Esophagus muscularis mucosa (tissue), 4 donors: Measurements from ENCODE around the gene SLCO4A1. TPM values are rescaled to one million over a fixed set of nuclear protein-coding genes. Genes with fewer than 3 reads are reported as not detected.

Experiments
- DNase-seq: peaks from one replicate; pipeline ENCODE4 v3.0.0-alpha.2; 2017; ENCODE audit errors: extremely low spot score
- H3K27ac ChIP-seq, 4 donors: fragments of 200-600 bp; sonication (generic); replicated peaks in 1 of 4; 1 replicate in 3 of 4; 2 replicates in 1 of 4; pipeline ENCODE4 v1.5.1; 2016 to 2019; ENCODE audit warnings: mild to moderate bottlenecking in 1 of 4
- H3K27me3 ChIP-seq, 4 donors: fragments of 200-600 bp; sonication (generic); one replicate each; pipeline versions ENCODE4 v1.5.1 to v1.6.0; 2016 to 2019
- H3K36me3 ChIP-seq, 4 donors: fragments of 200-600 bp; sonication (generic); one replicate each; pipeline ENCODE4 v1.5.1; 2016 to 2019
- H3K4me1 ChIP-seq, 4 donors: fragments of 200-600 bp; sonication (generic); one replicate each; pipeline ENCODE4 v1.5.1; 2016 to 2019
- H3K4me3 ChIP-seq, 4 donors: fragments of 200-600 bp; sonication (generic); 1 replicate in 2 of 4; 2 replicates in 2 of 4; pipeline ENCODE4 v1.5.1; 2016 to 2019; ENCODE audit warnings: mild to moderate bottlenecking in 4 of 4, moderate library complexity in 1 of 4
- H3K9me3 ChIP-seq, 4 donors: fragments of 200-600 bp; sonication (generic); 1 replicate in 3 of 4; 2 replicates in 1 of 4; pipeline ENCODE4 v1.5.1; 2016 to 2019
- CTCF ChIP-seq, 3 experiments: fragments of 200-600 bp in 2 of 3; fragments of 450-650 bp in 1 of 3; sonication (generic) in 2 of 3; IDR thresholded peaks; one replicate each; pipeline ENCODE4 v1.5.1; 2017 to 2019; ENCODE audit warnings: antibody characterized with exemption in 3 of 3, mild to moderate bottlenecking in 2 of 3, moderate library complexity in 1 of 3
- EP300 ChIP-seq: sonication (generic); formaldehyde crosslinking; IDR thresholded peaks from one replicate; pipeline ENCODE4 v1.6.1; 2017; ENCODE audit warnings: antibody characterized with exemption
- POLR2A ChIP-seq: fragments of 450-650 bp; IDR thresholded peaks from one replicate; pipeline ENCODE4 v1.6.1; 2017; ENCODE audit warnings: antibody characterized with exemption, moderate library complexity, mild to moderate bottlenecking, low read depth
- POLR2AphosphoS5 ChIP-seq, 2 donors: sonication (generic); formaldehyde crosslinking; IDR thresholded peaks; one replicate each; pipeline ENCODE4 v1.6.1; 2017; ENCODE audit warnings: antibody characterized with exemption in 2 of 2
- WGBS: methylation state at CpG from one replicate; pipeline ENCODE4 v1.1.5; 2018; 5-methylcytosine and 5-hydroxymethylcytosine counted together
- intact Hi-C: fragments of 100-400 bp; cut with DNase I; formaldehyde crosslinking; loops from one replicate; pipeline ENCODE4 v1.15.1; 2023
- total RNA-seq, 4 donors: library from RNA; depleted of rRNA; stranded (reverse); fragments of >200 nt; gene quantifications; one replicate each; pipeline versions ENCODE4 v1.1.0 to v1.2.1, GENCODE V29; 2016

SLCO4A1 gene
- 10 to 100 TPM in 3 of 4 donors, 1 to 10 TPM in 1; 10.0 to 42.4 (median 30.1) TPM for total RNA-seq

- peaks cover 0 to 16% (median 1%) of the 10 kb centered on the region in 4 donors for H3K36me3 ChIP-seq
- WGBS: 0% methylated on average over 7 of the region's 82 CpGs
- peaks cover 0 to 90% (median 21%) of the 10 kb centered on the region in 4 donors for H3K27me3 ChIP-seq
- peak within 1 kb of the TSS; percentile 44 to 75 (median 72) for H3K27ac ChIP-seq
- intact Hi-C loops: no loop called here
- H3K4me3 ChIP-seq: peak within 1 kb of the TSS; percentile 56 to 63 (median 62)
- TF ChIP-seq POLR2AphosphoS5 (IDR thresholded peaks at IDR 0.05) (peak; percentile 79 to 85), CTCF (IDR thresholded peaks at IDR 0.05) (no peak), POLR2A (peak; percentile 36), EP300 (no peak)
- H3K4me1 ChIP-seq: peaks cover 26 to 49% (median 44%) of the 10 kb centered on the region in 4 donors
- no peaks in the 10 kb centered on the region for H3K9me3 ChIP-seq
- DNase-seq: no peak
Observed at GRCh38 chr20:62642051-62642665, at the start of gene SLCO4A1. TSS of gene SLCO4A1 (plus strand) at chr20:62642503. CDS start at chr20:62656455, 13,952 bp downstream.

GRCh38 chr20:62592506-62593177, 49.7 kb upstream of the SLCO4A1 start:
- TF ChIP-seq POLR2A: no peak
- Histone ChIP-seq H3K36me3 (no peaks in the 10 kb centered on the region), H3K9me3 (no peaks in the 10 kb centered on the region), H3K4me1 (peaks cover 0 to 31% (median 19%) of the 10 kb centered on the region in 4 donors), H3K27ac (no peak overlapping the region), H3K4me3 (no peak overlapping the region), H3K27me3 (peaks cover 0 to 100% (median 23%) of the 10 kb centered on the region in 4 donors)
- 86% methylated on average over 10 of the region's 11 CpGs for WGBS
- DNase-seq: no peak
- intact Hi-C loops: no loop called here

- Histone ChIP-seq H3K36me3 (no peaks in the 10 kb centered on the region), H3K27me3 (peaks cover 0 to 100% (median 18%) of the 10 kb centered on the region in 4 donors), H3K4me3 (no peak overlapping the region), H3K4me1 (peaks cover 0 to 29% (median 19%) of the 10 kb centered on the region in 4 donors), H3K27ac (no peak overlapping the region), H3K9me3 (no peaks in the 10 kb centered on the region)
- WGBS: 82% methylated on average over 3 of the region's 3 CpGs
- no peak for DNase-seq
- intact Hi-C loops: no loop called here
- TF ChIP-seq EP300: no peak
- no peak for TF ChIP-seq POLR2AphosphoS5 (IDR thresholded peaks at IDR 0.05)
- TF ChIP-seq POLR2A: no peak
- no peak for TF ChIP-seq CTCF (IDR thresholded peaks at IDR 0.05)
Observed at GRCh38 chr20:62593616-62594015, 48.7 kb upstream of the SLCO4A1 start.

GRCh38 chr20:62595069-62595468, 47.2 kb upstream of the SLCO4A1 start:
- WGBS: 58% methylated on average over 4 of the region's 4 CpGs
- no peak for DNase-seq
- Histone ChIP-seq H3K27ac (no peak overlapping the region), H3K4me1 (peaks cover 0 to 24% (median 16%) of the 10 kb centered on the region in 4 donors), H3K27me3 (peaks cover 0 to 100% (median 13%) of the 10 kb centered on the region in 4 donors), H3K9me3 (no peaks in the 10 kb centered on the region), H3K36me3 (no peaks in the 10 kb centered on the region), H3K4me3 (no peak overlapping the region)
- no peak for TF ChIP-seq EP300
- TF ChIP-seq POLR2AphosphoS5 (IDR thresholded peaks at IDR 0.05): no peak
- no peak for TF ChIP-seq POLR2A
- TF ChIP-seq CTCF (IDR thresholded peaks at IDR 0.05): no peak
- intact Hi-C loops: no loop called here

GRCh38 chr20:62595491-62595890, 46.8 kb upstream of the SLCO4A1 start:
- H3K4me3 ChIP-seq: no peak overlapping the region
- H3K4me1 ChIP-seq: peaks cover 0 to 20% (median 15%) of the 10 kb centered on the region in 4 donors
- TF ChIP-seq POLR2A: no peak
- TF ChIP-seq POLR2AphosphoS5 (IDR thresholded peaks at IDR 0.05): peak; percentile 54 to 61
- no peak for TF ChIP-seq EP300
- 11% methylated on average over 13 of the region's 15 CpGs for WGBS
- intact Hi-C loops: no loop called here
- H3K27me3 ChIP-seq: peaks cover 0 to 100% (median 13%) of the 10 kb centered on the region in 4 donors
- no peaks in the 10 kb centered on the region for H3K36me3 ChIP-seq
- H3K9me3 ChIP-seq: no peaks in the 10 kb centered on the region
- no peak for DNase-seq
- no peak overlapping the region for H3K27ac ChIP-seq
